ENCODE measurements around the gene DNAH17. TPM values are rescaled to one million over a fixed set of nuclear protein-coding genes. Genes with fewer than 3 reads are reported as not detected.

Gene DNAH17
- total RNA-seq, 1 donor from 2014 or later, result 0.25 TPM

DNA sequence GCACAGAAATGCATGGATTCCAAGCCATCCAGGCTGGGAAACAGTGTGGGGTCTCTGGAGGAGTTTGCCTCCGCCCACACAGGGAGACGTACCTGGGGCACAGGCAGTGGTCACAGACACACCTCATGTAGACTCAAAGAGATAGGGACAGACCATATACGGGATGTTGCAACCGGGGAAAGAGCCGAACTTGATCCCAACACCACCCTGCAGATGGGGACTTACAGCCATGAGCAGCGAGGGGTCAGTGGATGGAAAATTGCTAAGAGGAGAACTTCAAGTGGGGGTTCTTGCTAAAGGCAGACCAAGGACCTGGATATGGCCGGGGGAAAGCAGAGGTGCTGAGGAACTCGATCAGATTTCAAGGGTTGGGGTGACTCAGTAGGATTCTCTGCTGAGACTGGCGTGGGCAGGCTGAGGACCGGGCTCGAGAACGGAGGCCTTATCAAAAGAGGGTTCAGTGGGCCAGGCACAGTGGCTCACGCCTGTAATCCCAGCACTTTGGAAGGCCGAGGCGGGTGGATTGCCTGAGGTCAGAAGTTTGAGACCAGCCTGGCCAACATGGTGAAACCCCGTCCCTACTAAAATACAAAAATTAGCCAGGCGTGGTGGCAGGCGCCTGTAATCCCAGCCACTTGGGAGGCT, 12.0 kb upstream of the DNAH17 start:
- Histone ChIP-seq H3K27me3 (ENCODE audit: control insufficient read depth, insufficient read depth, low read length) (no peaks in the 10 kb centered on the region), H3K4me3 (ENCODE audit: low read depth, low read length) (no peak overlapping the region), H3K36me3 (ENCODE audit: control insufficient read depth, insufficient read depth, low read length) (no peaks in the 10 kb centered on the region)
- no peak for DNase-seq (ENCODE audit: low read depth)
- no peak for TF ChIP-seq CTCF (IDR thresholded peaks at IDR 0.05; ENCODE audit: insufficient read depth, low read length, poor library complexity, severe bottlenecking)

DNA sequence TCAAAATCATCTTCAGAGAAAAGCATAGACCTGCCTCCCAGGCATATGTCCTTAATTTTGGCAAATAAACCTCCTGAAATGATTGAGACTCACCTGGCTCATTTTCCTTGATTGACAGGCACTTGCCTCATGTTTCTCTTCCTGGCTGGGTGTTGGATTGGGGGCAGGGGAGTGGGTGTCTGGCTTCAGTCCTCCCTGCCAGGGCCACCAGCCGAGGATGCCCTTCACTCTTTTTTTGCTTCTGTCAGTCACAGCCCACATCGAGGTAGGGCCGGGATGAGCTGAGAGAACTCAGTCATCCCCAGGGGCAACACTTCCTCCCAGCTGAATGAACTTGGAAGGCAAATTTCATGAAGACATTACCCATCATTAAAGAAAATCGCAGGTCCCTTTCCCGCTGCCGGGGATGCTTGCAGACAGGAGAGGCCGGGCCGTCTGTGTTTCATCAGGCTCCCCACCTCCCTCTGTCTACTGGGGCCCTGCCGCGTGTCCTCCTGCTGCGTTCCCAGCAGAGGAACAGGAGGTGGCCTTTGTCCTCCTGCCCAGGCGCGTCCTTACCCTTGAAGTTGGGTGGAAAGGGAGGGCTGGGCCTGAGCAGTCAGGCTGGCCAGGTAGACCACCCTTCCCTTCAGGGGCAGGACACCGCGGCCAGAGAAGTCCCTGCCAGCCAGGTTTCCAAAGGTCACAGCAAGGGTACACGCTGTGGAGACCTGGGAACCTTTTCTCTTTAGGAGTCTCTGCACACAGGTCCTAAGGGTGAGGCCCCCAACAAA, 11.2 kb upstream of the DNAH17 start:
- no peak for TF ChIP-seq CTCF (IDR thresholded peaks at IDR 0.05; ENCODE audit: insufficient read depth, low read length, poor library complexity, severe bottlenecking)
- no peak for DNase-seq (ENCODE audit: low read depth)
- no peaks in the 10 kb centered on the region for H3K36me3 ChIP-seq (ENCODE audit: control insufficient read depth, insufficient read depth, low read length)
- no peak overlapping the region for H3K4me3 ChIP-seq (ENCODE audit: low read depth, low read length)
- no peaks in the 10 kb centered on the region for H3K27me3 ChIP-seq (ENCODE audit: control insufficient read depth, insufficient read depth, low read length)

- no peak overlapping the region for H3K4me3 ChIP-seq (ENCODE audit: low read depth, low read length)
- no peak for TF ChIP-seq CTCF (IDR thresholded peaks at IDR 0.05; ENCODE audit: insufficient read depth, low read length, poor library complexity, severe bottlenecking)
- H3K27me3 ChIP-seq (ENCODE audit: control insufficient read depth, insufficient read depth, low read length), result no peaks in the 10 kb centered on the region
- DNase-seq (ENCODE audit: low read depth), result no peak
- no peaks in the 10 kb centered on the region for H3K36me3 ChIP-seq (ENCODE audit: control insufficient read depth, insufficient read depth, low read length)
These were observed 7.9 kb upstream of the DNAH17 start for GRCh38 chr17:78585006-78585630.

- Histone ChIP-seq H3K4me3 (ENCODE audit: low read depth, low read length) (no peak overlapping the region), H3K36me3 (ENCODE audit: control insufficient read depth, insufficient read depth, low read length) (no peaks in the 10 kb centered on the region), H3K27me3 (ENCODE audit: control insufficient read depth, insufficient read depth, low read length) (no peaks in the 10 kb centered on the region)
- no peak for DNase-seq (ENCODE audit: low read depth)
- TF ChIP-seq CTCF (IDR thresholded peaks at IDR 0.05; ENCODE audit: insufficient read depth, low read length, poor library complexity, severe bottlenecking), result no peak
These were observed 5.9 kb upstream of the DNAH17 start for GRCh38 chr17:78583091-78583490.

GRCh38 chr17:78581304-78581703, 4.1 kb upstream of the DNAH17 start:
- no peak for TF ChIP-seq CTCF (IDR thresholded peaks at IDR 0.05; ENCODE audit: insufficient read depth, low read length, poor library complexity, severe bottlenecking)
- H3K27me3 ChIP-seq (ENCODE audit: control insufficient read depth, insufficient read depth, low read length), result no peaks in the 10 kb centered on the region
- H3K4me3 ChIP-seq (ENCODE audit: low read depth, low read length), result no peak overlapping the region
- DNase-seq (ENCODE audit: low read depth), result no peak
- no peaks in the 10 kb centered on the region for H3K36me3 ChIP-seq (ENCODE audit: control insufficient read depth, insufficient read depth, low read length)
